Astrocyte (in vitro differentiated cells and primary cell): ENCODE measurements around the gene RPL21. TPM values are rescaled to one million over a fixed set of nuclear protein-coding genes. Genes with fewer than 3 reads are reported as not detected.

Experiments
- DNase-seq: peaks from one replicate; pipeline ENCODE4 v3.0.0-alpha.2; 2010; ENCODE audit warnings: low read depth
- FAIRE-seq: peaks from 2 replicates; lab custom pipeline; 2011; peaks lifted over from hg19 to GRCh38; lab: Jason Lieb, UNC
- H2AFZ ChIP-seq: 2 replicates; pipeline ENCODE4 v1.6.0; 2012; ENCODE audit warnings: low read depth, low read length, inconsistent platforms
- H3K27ac ChIP-seq: 2 replicates; pipeline ENCODE4 v1.5.1; 2011; ENCODE audit warnings: low read depth, low read length, inconsistent platforms
- H3K27me3 ChIP-seq: 2 replicates; pipeline ENCODE4 v1.6.0; 2011; ENCODE audit warnings: low read length, inconsistent platforms; ENCODE audit not compliant: insufficient read depth
- H3K36me3 ChIP-seq: 2 replicates; pipeline ENCODE4 v1.5.1; 2011; ENCODE audit warnings: low read length, inconsistent platforms; ENCODE audit not compliant: insufficient read depth
- H3K4me1 ChIP-seq: 2 replicates; pipeline ENCODE4 v1.5.1; 2011; ENCODE audit warnings: low read length, inconsistent platforms; ENCODE audit not compliant: insufficient read depth
- H3K4me2 ChIP-seq: 2 replicates; pipeline ENCODE4 v1.6.0; 2012; ENCODE audit warnings: low read length, inconsistent platforms
- H3K4me3 ChIP-seq: 2 replicates; pipeline ENCODE4 v1.5.1; 2011; ENCODE audit warnings: low read depth, mild to moderate bottlenecking, low read length, inconsistent platforms; ENCODE audit not compliant: insufficient read depth
- H3K79me2 ChIP-seq: 2 replicates; pipeline ENCODE4 v1.6.0; 2012; ENCODE audit warnings: mild to moderate bottlenecking, low read length, inconsistent platforms; ENCODE audit not compliant: insufficient read depth
- H3K9ac ChIP-seq: 2 replicates; pipeline ENCODE4 v1.6.0; 2012; ENCODE audit warnings: mild to moderate bottlenecking, low read length, inconsistent platforms
- H3K9me3 ChIP-seq: 2 replicates; pipeline ENCODE4 v1.5.1; 2012; ENCODE audit warnings: low read depth, mild to moderate bottlenecking, low read length, inconsistent platforms; ENCODE audit not compliant: insufficient read depth
- H4K20me1 ChIP-seq: 2 replicates; pipeline ENCODE4 v1.6.0; 2012; ENCODE audit warnings: low read length, inconsistent platforms; ENCODE audit not compliant: insufficient read depth
- H3K27ac Mint-ChIP-seq: one replicate; pipeline ENCODE4 v1.8.0; 2021; ENCODE audit warnings: mild to moderate bottlenecking, mixed read lengths; ENCODE audit not compliant: unreplicated experiment
- H3K27me3 Mint-ChIP-seq: one replicate; pipeline ENCODE4 v1.8.0; 2021; ENCODE audit warnings: low read depth, mixed read lengths; ENCODE audit not compliant: unreplicated experiment
- H3K36me3 Mint-ChIP-seq: one replicate; pipeline ENCODE4 v1.8.0; 2021; ENCODE audit warnings: low read depth, mixed read lengths; ENCODE audit not compliant: unreplicated experiment
- H3K4me1 Mint-ChIP-seq: one replicate; pipeline ENCODE4 v1.8.0; 2021; ENCODE audit warnings: low read depth, mixed read lengths; ENCODE audit not compliant: unreplicated experiment
- H3K4me3 Mint-ChIP-seq: one replicate; pipeline ENCODE4 v1.8.0; 2021; ENCODE audit warnings: mild to moderate bottlenecking, moderate library complexity, mixed read lengths; ENCODE audit not compliant: unreplicated experiment
- H3K9me3 Mint-ChIP-seq: one replicate; pipeline ENCODE4 v1.8.0; 2021; ENCODE audit warnings: mild to moderate bottlenecking, mixed read lengths; ENCODE audit not compliant: unreplicated experiment
- CTCF ChIP-seq: IDR thresholded peaks from 2 replicates; pipeline ENCODE4 v1.5.1; 2011; ENCODE audit warnings: low read depth, mild to moderate bottlenecking, inconsistent platforms, low read length, moderate library complexity; ENCODE audit not compliant: insufficient read depth
- EZH2 ChIP-seq: IDR thresholded peaks from 2 replicates; pipeline ENCODE4 v1.6.1; 2012; ENCODE audit warnings: mild to moderate bottlenecking, low read length, inconsistent platforms; ENCODE audit not compliant: insufficient read depth
- total RNA-seq: library from RNA; stranded (reverse); gene quantifications from 2 replicates; pipeline ENCODE4 v1.2.1, GENCODE V29; 2021

The RPL21 gene
- total RNA-seq, 1 donor from 2014 or later, result 728 TPM

- Mint-ChIP-seq H3K4me1 (no peaks in the 10 kb centered on the region), H3K36me3 (no peaks in the 10 kb centered on the region), H3K4me3 (no peak overlapping the region), H3K27me3 (peaks cover 23% of the 10 kb centered on the region), H3K27ac (no peak overlapping the region), H3K9me3 (no peaks in the 10 kb centered on the region)
- Histone ChIP-seq H3K9me3 (no peaks in the 10 kb centered on the region), H4K20me1 (peaks cover 4% of the 10 kb centered on the region), H3K27me3 (no peaks in the 10 kb centered on the region), H3K4me2 (peak overlapping the region; percentile 45), H3K9ac (no peak overlapping the region), H2AFZ (no peak overlapping the region), H3K4me3 (no peak overlapping the region), H3K27ac (no peak overlapping the region), H3K4me1 (peaks cover 12% of the 10 kb centered on the region), H3K79me2 (no peaks in the 10 kb centered on the region), H3K36me3 (no peaks in the 10 kb centered on the region)
- FAIRE-seq, result no peak
- TF ChIP-seq CTCF (no peak), EZH2 (no peak)
- peak; percentile 55 for DNase-seq
These were observed 22.5 kb downstream of the RPL21 start for GRCh38 chr13:27273658-27274425.

- TF ChIP-seq EZH2 (no peak), CTCF (no peak)
- Histone ChIP-seq H4K20me1 (peaks cover 4% of the 10 kb centered on the region), H3K4me2 (no peak overlapping the region), H3K36me3 (no peaks in the 10 kb centered on the region), H3K79me2 (no peaks in the 10 kb centered on the region), H3K9me3 (no peaks in the 10 kb centered on the region), H2AFZ (no peak overlapping the region), H3K27ac (no peak overlapping the region), H3K4me1 (peaks cover 12% of the 10 kb centered on the region), H3K4me3 (no peak overlapping the region), H3K27me3 (no peaks in the 10 kb centered on the region), H3K9ac (no peak overlapping the region)
- Mint-ChIP-seq H3K27ac (peak overlapping the region; percentile 36), H3K4me1 (no peaks in the 10 kb centered on the region), H3K27me3 (peaks cover 23% of the 10 kb centered on the region), H3K36me3 (no peaks in the 10 kb centered on the region), H3K9me3 (no peaks in the 10 kb centered on the region), H3K4me3 (no peak overlapping the region)
- DNase-seq (no peak), FAIRE-seq (no peak)
These were observed 23.3 kb downstream of the RPL21 start for GRCh38 chr13:27274631-27275030.

GRCh38 chr13:27276188-27276587, 24.8 kb downstream of the RPL21 start:
- Histone ChIP-seq H3K4me2 (no peak overlapping the region), H3K27me3 (no peaks in the 10 kb centered on the region), H3K36me3 (no peaks in the 10 kb centered on the region), H3K4me1 (peaks cover 12% of the 10 kb centered on the region), H3K9ac (no peak overlapping the region), H3K9me3 (no peaks in the 10 kb centered on the region), H4K20me1 (peaks cover 4% of the 10 kb centered on the region), H3K4me3 (no peak overlapping the region), H2AFZ (no peak overlapping the region), H3K27ac (no peak overlapping the region), H3K79me2 (no peaks in the 10 kb centered on the region)
- DNase-seq (no peak), FAIRE-seq (no peak)
- Mint-ChIP-seq H3K9me3 (no peaks in the 10 kb centered on the region), H3K27ac (no peak overlapping the region), H3K4me1 (no peaks in the 10 kb centered on the region), H3K4me3 (no peak overlapping the region), H3K27me3 (peaks cover 25% of the 10 kb centered on the region), H3K36me3 (no peaks in the 10 kb centered on the region)
- no peak for TF ChIP-seq EZH2
- TF ChIP-seq CTCF, result no peak
